ENCODE data around the gene SLC25A19. TPM values are rescaled to one million over a fixed set of nuclear protein-coding genes. Genes with fewer than 3 reads are reported as not detected.

Gene SLC25A19
- polyA plus RNA-seq, 1 of the 3 experiments (the other 2 are of a cell fraction), result 11.7 TPM

GRCh38 chr17:75240394-75241142, 48.7 kb downstream of the SLC25A19 start:
- CTCF ChIA-PET, result interaction anchor here (0.5 to 11.7 kb wide), 27 partner anchors 10 to 189 kb away, joined by 3 to 136 read pairs (median 4); partner anchors contain the start of genes GGA3, MIF4GD, MRPS7 and NUP85
- Histone ChIP-seq H3K27me3 (ENCODE audit: insufficient read depth) (no peaks in the 10 kb centered on the region), H3K36me3 (replicated peaks in 1 of 2; ENCODE audit: control insufficient read depth in 1 of 2, insufficient read depth in 2 of 2, low read length in 1 of 2) (peaks cover 45 to 95% of the 10 kb centered on the region in 2 experiments), H3K4me3 (ENCODE audit: low read depth in 2 of 2, low read length in 1 of 2) (no peak overlapping the region; a peak in 1 of 4 replicates), H3K9me3 (no peaks in the 10 kb centered on the region), H3K27ac (ENCODE audit: low read depth in 2 of 2, low read length in 1 of 2) (no peak overlapping the region), H3K4me1 (ENCODE audit: control insufficient read depth in 1 of 2, insufficient read depth in 2 of 2, low read depth in 1 of 2, low read length in 1 of 2) (no peaks in the 10 kb centered on the region; a peak in 1 of 4 replicates), H3K79me2 (ENCODE audit: insufficient read depth) (no peaks in the 10 kb centered on the region), H3F3A (replicated peaks; ENCODE audit: insufficient read depth) (peaks cover 25% of the 10 kb centered on the region), H3K9ac (no peak overlapping the region), H3K4me2 (no peak overlapping the region), H2AFZ (ENCODE audit: low read depth) (no peak overlapping the region), H4K20me1 (ENCODE audit: insufficient read depth) (peaks cover 3% of the 10 kb centered on the region; the same call in 1 of the 2 replicates), H3K9me2 (no peaks in the 10 kb centered on the region)
- DNase-seq, result peak; percentile 83
- WGBS (ENCODE audit: low lambda C conversion rate), result 82% methylated on average over 20 of the region's 23 CpGs
- POLR2A ChIA-PET, result interaction anchor here (1.1 kb wide), 1 partner anchor 20 kb away, joined by 3 read pairs; no protein-coding TSS in a partner anchor
- TF ChIP-seq FOXM1 (IDR thresholded peaks at IDR 0.05; ENCODE audit: low read depth) (no peak), CTCF (IDR thresholded peaks at IDR 0.05) (peak; percentile 76), JUND (IDR thresholded peaks at IDR 0.05) (no peak), FOSL2 (IDR thresholded peaks at IDR 0.05; ENCODE audit: borderline replicate concordance, low read depth) (no peak), GATA2 (CRISPR knock-in tag; IDR thresholded peaks at IDR 0.05) (no peak), ZBTB33 (IDR thresholded peaks at IDR 0.05; ENCODE audit: borderline replicate concordance, low read depth) (no peak), CHD2 (IDR thresholded peaks at IDR 0.05; ENCODE audit: low read length, partially characterized antibody) (no peak), REST (IDR thresholded peaks at IDR 0.05; ENCODE audit: low read depth, low read length) (no peak), PBX3 (IDR thresholded peaks at IDR 0.05) (no peak), SMC3 (IDR thresholded peaks at IDR 0.05; ENCODE audit: low read depth, low read length) (peak; percentile 45), SIN3A (IDR thresholded peaks at IDR 0.05; ENCODE audit: borderline replicate concordance, low read depth, low read length) (no peak), POLR2AphosphoS5 (IDR thresholded peaks at IDR 0.05; ENCODE audit: low read depth, low read length) (peak; percentile 39; the same call in 1 of the 2 replicates), USF1 (IDR thresholded peaks at IDR 0.05; ENCODE audit: borderline replicate concordance, low read depth) (no peak), ELF1 (IDR thresholded peaks at IDR 0.05) (no peak), USF2 (IDR thresholded peaks at IDR 0.05; ENCODE audit: borderline replicate concordance, low read depth, low read length) (no peak), EP300 (IDR thresholded peaks at IDR 0.05; ENCODE audit: borderline replicate concordance in 1 of 2, low read depth in 1 of 2, low read length in 1 of 2) (no peak), RAD21 (IDR thresholded peaks at IDR 0.05; ENCODE audit: low read length) (peak; percentile 45), TAF1 (IDR thresholded peaks at IDR 0.05; ENCODE audit: borderline replicate concordance, low read depth, low read length) (no peak), YY1 (IDR thresholded peaks at IDR 0.05; ENCODE audit: low read depth) (no peak)

All from SK-N-SH (cell line).